Measurements from ENCODE around the gene ZP2.
A peak's percentile ranks its signal among the peaks of the same experiment; 100 is the strongest.
"Not testable (repeated sequence)": the region's sequence is repeated elsewhere in the genome, so short reads cannot be mapped to it uniquely, and the experiment has no call there.

ZP2 gene

GRCh38 chr16:21195330-21195729, 16.0 kb downstream of the ZP2 start:
- not testable (repeated sequence) for H3K27ac Mint-ChIP-seq; H3K4me1 Mint-ChIP-seq; H3K36me3 Mint-ChIP-seq; H3K4me3 Mint-ChIP-seq; DNase-seq (ENCODE audit: low spot score in 2 of 2); H3K9me3 Mint-ChIP-seq; ATAC-seq

GRCh38 chr16:21194771-21195301, 16.5 kb downstream of the ZP2 start:
- Mint-ChIP-seq H3K27ac (no peak overlapping the region), H3K9me3 (peaks cover 3% of the 10 kb centered on the region), H3K36me3 (no peaks in the 10 kb centered on the region), H3K4me1 (peaks cover 7% of the 10 kb centered on the region), H3K4me3 (no peak overlapping the region)
- DNase-seq (ENCODE audit: low spot score in 2 of 2) (no peak), ATAC-seq (peak; percentile 44)

- no peak for DNase-seq (ENCODE audit: low spot score in 2 of 2)
- no peaks in the 10 kb centered on the region for H3K36me3 Mint-ChIP-seq
- H3K27ac Mint-ChIP-seq, result no peak overlapping the region
- no peak overlapping the region for H3K4me3 Mint-ChIP-seq
- H3K4me1 Mint-ChIP-seq, result peaks cover 12% of the 10 kb centered on the region
- H3K9me3 Mint-ChIP-seq, result peaks cover 3% of the 10 kb centered on the region
- ATAC-seq, result no peak
Observed at GRCh38 chr16:21192991-21193390, 18.4 kb downstream of the ZP2 start.

GRCh38 chr16:21190599-21190998, 20.8 kb downstream of the ZP2 start:
- ATAC-seq, result no peak
- H3K4me1 Mint-ChIP-seq, result peaks cover 12% of the 10 kb centered on the region
- H3K36me3 Mint-ChIP-seq, result no peaks in the 10 kb centered on the region
- no peak for DNase-seq (ENCODE audit: low spot score in 2 of 2)
- H3K27ac Mint-ChIP-seq, result no peak overlapping the region
- H3K4me3 Mint-ChIP-seq, result no peak overlapping the region
- H3K9me3 Mint-ChIP-seq, result peaks cover 3% of the 10 kb centered on the region

GRCh38 chr16:21190013-21190412, 21.4 kb downstream of the ZP2 start:
- DNase-seq (ENCODE audit: low spot score in 2 of 2) (no peak), ATAC-seq (no peak)
- peaks cover 4% of the 10 kb centered on the region for H3K9me3 Mint-ChIP-seq
- H3K27ac Mint-ChIP-seq, result no peak overlapping the region
- no peak overlapping the region for H3K4me3 Mint-ChIP-seq
- H3K4me1 Mint-ChIP-seq, result peaks cover 14% of the 10 kb centered on the region
- no peaks in the 10 kb centered on the region for H3K36me3 Mint-ChIP-seq

- no peak for ATAC-seq
- Mint-ChIP-seq H3K4me3 (no peak overlapping the region), H3K27ac (no peak overlapping the region)
Observed at GRCh38 chr16:21189311-21189710, 22.1 kb downstream of the ZP2 start.

GRCh38 chr16:21186326-21186691, 25.1 kb downstream of the ZP2 start:
- no peak for DNase-seq (ENCODE audit: low spot score in 2 of 2)

More at GRCh38 chr16:21189311-21189710, 22.1 kb downstream of the ZP2 start:
- no peak for DNase-seq (ENCODE audit: low spot score in 2 of 2)
- Mint-ChIP-seq H3K36me3 (no peaks in the 10 kb centered on the region), H3K4me1 (peaks cover 14% of the 10 kb centered on the region), H3K9me3 (peaks cover 6% of the 10 kb centered on the region)

GRCh38 chr16:21185659-21186325, 25.6 kb downstream of the ZP2 start:
- peaks cover 16% of the 10 kb centered on the region for H3K4me1 Mint-ChIP-seq
- peaks cover under 1% of the 10 kb centered on the region for H3K36me3 Mint-ChIP-seq
- no peak overlapping the region for H3K27ac Mint-ChIP-seq
- no peak for ATAC-seq
- DNase-seq (ENCODE audit: low spot score in 2 of 2), result no peak
- H3K4me3 Mint-ChIP-seq, result no peak overlapping the region
- peaks cover 6% of the 10 kb centered on the region for H3K9me3 Mint-ChIP-seq

More at GRCh38 chr16:21186326-21186691, 25.1 kb downstream of the ZP2 start:
- H3K4me1 Mint-ChIP-seq, result peaks cover 16% of the 10 kb centered on the region
- no peak overlapping the region for H3K4me3 Mint-ChIP-seq
- H3K27ac Mint-ChIP-seq, result no peak overlapping the region
- H3K36me3 Mint-ChIP-seq, result no peaks in the 10 kb centered on the region
- H3K9me3 Mint-ChIP-seq, result peaks cover 6% of the 10 kb centered on the region
- no peak for ATAC-seq

- DNase-seq (ENCODE audit: low spot score in 2 of 2) (peak in 1 of 2 donors; percentile 50), ATAC-seq (peak; percentile 71)
- H3K4me3 Mint-ChIP-seq, result no peak overlapping the region
- peaks cover 3% of the 10 kb centered on the region for H3K9me3 Mint-ChIP-seq
- no peak overlapping the region for H3K27ac Mint-ChIP-seq
- H3K36me3 Mint-ChIP-seq, result peaks cover 11% of the 10 kb centered on the region
- peaks cover 16% of the 10 kb centered on the region for H3K4me1 Mint-ChIP-seq
Observed at GRCh38 chr16:21184834-21185233, 26.5 kb downstream of the ZP2 start.

- peaks cover 16% of the 10 kb centered on the region for H3K4me1 Mint-ChIP-seq
- DNase-seq (ENCODE audit: low spot score in 2 of 2) (no peak), ATAC-seq (no peak)
- no peak overlapping the region for H3K27ac Mint-ChIP-seq
- H3K9me3 Mint-ChIP-seq, result peaks cover 3% of the 10 kb centered on the region
- peaks cover 16% of the 10 kb centered on the region for H3K36me3 Mint-ChIP-seq
- no peak overlapping the region for H3K4me3 Mint-ChIP-seq
Observed at GRCh38 chr16:21183995-21184394, 27.4 kb downstream of the ZP2 start.

- DNase-seq (ENCODE audit: low spot score in 2 of 2) (no peak), ATAC-seq (no peak)
- Mint-ChIP-seq H3K4me1 (peaks cover 8% of the 10 kb centered on the region), H3K27ac (no peak overlapping the region), H3K4me3 (no peak overlapping the region), H3K9me3 (peaks cover 2% of the 10 kb centered on the region), H3K36me3 (peaks cover 16% of the 10 kb centered on the region)
Observed at GRCh38 chr16:21179983-21180365, 31.4 kb downstream of the ZP2 start.

- H3K4me1 Mint-ChIP-seq, result peaks cover 2% of the 10 kb centered on the region
- DNase-seq (ENCODE audit: low spot score in 2 of 2), result no peak
- no peak overlapping the region for H3K4me3 Mint-ChIP-seq
- no peaks in the 10 kb centered on the region for H3K9me3 Mint-ChIP-seq
- ATAC-seq, result no peak
- H3K27ac Mint-ChIP-seq, result no peak overlapping the region
- H3K36me3 Mint-ChIP-seq, result peaks cover 19% of the 10 kb centered on the region
Observed at GRCh38 chr16:21179126-21179982, 32.0 kb downstream of the ZP2 start.

- Mint-ChIP-seq H3K9me3 (no peaks in the 10 kb centered on the region), H3K36me3 (peaks cover 48% of the 10 kb centered on the region)
- ATAC-seq, result no peak
Observed at GRCh38 chr16:21175397-21175796, 36.0 kb downstream of the ZP2 start.

GRCh38 chr16:21172650-21173049, 38.7 kb downstream of the ZP2 start:
- ATAC-seq (no peak), DNase-seq (ENCODE audit: low spot score in 2 of 2) (no peak)
- no peak overlapping the region for H3K4me3 Mint-ChIP-seq
- peak overlapping the region; percentile 17 for H3K27ac Mint-ChIP-seq
- H3K4me1 Mint-ChIP-seq, result no peaks in the 10 kb centered on the region
- no peaks in the 10 kb centered on the region for H3K9me3 Mint-ChIP-seq
- H3K36me3 Mint-ChIP-seq, result peaks cover 42% of the 10 kb centered on the region

More at GRCh38 chr16:21175397-21175796, 36.0 kb downstream of the ZP2 start:
- Mint-ChIP-seq H3K4me3 (no peak overlapping the region), H3K27ac (no peak overlapping the region), H3K4me1 (no peaks in the 10 kb centered on the region)
- no peak for DNase-seq (ENCODE audit: low spot score in 2 of 2)

GRCh38 chr16:21170116-21170515, 41.3 kb downstream of the ZP2 start:
- H3K27ac Mint-ChIP-seq; H3K4me1 Mint-ChIP-seq; H3K9me3 Mint-ChIP-seq; ATAC-seq; H3K4me3 Mint-ChIP-seq; DNase-seq (ENCODE audit: low spot score in 2 of 2): not testable (repeated sequence)
- peaks cover 62% of the 10 kb centered on the region for H3K36me3 Mint-ChIP-seq

All from stimulated activated effector memory CD8-positive, alpha-beta T cell treated with anti-CD3 and anti-CD28 coated beads, Interleukin-12 subunit alpha, Interleukin-12 subunit beta, amount 100 ng/mL, for 72 hours (primary cell).